SK-N-MC (cell line): ENCODE results near the gene KRT34.

ENCODE experiments used
- EZH2 ChIP-seq: fragments of 200-600 bp; sonication (generic); IDR thresholded peaks from one replicate; pipeline ENCODE4 v1.6.1; 2017; ENCODE audit warnings: antibody characterized with exemption
- FOXP2 ChIP-seq: optimal IDR thresholded peaks from 2 replicates; pipeline ENCODE3; 2011; ENCODE audit warnings: mild to moderate bottlenecking, moderate library complexity; ENCODE audit not compliant: insufficient read depth; ENCODE audit errors: extremely low read length, control extremely low read depth
- POLR2AphosphoS5 ChIP-seq: IDR thresholded peaks from 2 replicates; pipeline ENCODE4 v1.6.1; 2012; ENCODE audit warnings: mild to moderate bottlenecking, low read depth, low read length, borderline replicate concordance

DNA sequence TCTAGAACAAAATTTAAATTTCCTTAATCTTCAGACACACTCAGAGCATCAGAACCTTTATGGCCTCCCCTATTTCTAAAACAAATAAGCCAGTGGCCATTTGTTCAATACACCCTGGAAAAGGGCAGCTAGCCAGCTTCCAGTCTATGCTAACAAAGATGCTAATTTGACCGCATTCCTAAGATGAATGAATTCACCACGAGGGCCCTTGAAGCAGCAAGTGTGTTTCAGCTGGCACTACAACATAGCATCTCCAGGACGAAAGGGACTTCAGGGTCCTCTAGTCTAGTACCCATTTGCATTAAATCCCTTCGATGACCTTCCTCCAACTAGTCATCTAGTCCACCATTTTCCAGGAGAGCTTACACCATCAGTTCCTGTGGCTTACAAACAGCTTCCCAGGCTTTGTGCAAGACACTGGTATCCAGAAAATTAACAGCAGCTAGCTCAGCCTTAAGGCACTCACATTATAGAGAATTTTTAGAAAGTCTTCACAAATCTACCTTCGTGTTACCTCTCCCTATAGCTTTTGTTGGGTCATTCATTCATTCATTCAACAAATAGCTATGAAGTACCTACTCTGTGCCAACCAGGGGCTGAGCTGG, 31.3 kb upstream of the KRT34 start:
- TF ChIP-seq EZH2 (no peak), POLR2AphosphoS5 (no peak), FOXP2 (no peak)
